GM21723 (cell line): ENCODE measurements around the gene SLC9A8.

Experiments used
- ATAC-seq: cut with Tn5 transposase; IDR thresholded peaks from one replicate; pipeline ENCODE4 v1.9.1; 2021; ENCODE audit warnings: mild to moderate bottlenecking, moderate library complexity; ENCODE audit not compliant: unreplicated experiment

The SLC9A8 gene

DNA sequence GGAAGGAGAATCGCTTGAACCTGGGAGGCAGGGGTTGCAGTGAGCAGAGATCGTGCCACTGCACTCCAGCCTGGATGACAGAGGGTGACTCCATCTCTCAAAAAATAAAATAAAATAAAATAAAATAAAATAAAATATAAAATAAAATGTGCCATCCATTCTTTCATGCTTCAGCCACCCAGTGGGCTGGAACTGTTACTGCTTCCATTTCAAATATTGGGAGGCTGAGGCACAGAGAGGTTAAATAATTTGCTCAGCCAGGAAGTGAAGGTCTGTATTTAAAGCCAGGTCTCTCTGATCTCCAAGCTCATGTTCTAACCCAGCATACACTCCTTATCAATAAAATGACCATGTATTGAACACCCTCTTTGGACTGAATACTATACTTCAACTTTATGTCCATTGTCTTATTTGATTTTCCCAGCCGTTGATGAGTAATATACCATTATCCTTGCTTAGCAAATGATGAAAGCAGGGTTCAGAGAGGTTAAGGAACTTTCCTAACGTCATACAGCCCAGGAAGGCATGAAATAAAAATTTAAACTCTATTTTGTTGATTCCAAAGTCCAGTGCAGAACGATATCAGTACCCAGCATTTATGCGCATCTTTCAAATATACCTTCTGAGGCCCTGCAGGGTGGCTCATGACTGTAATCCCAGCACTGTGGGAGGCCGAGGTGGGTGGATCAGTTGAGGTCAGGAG, 25.8 kb upstream of the SLC9A8 start:
- no peak for ATAC-seq

DNA sequence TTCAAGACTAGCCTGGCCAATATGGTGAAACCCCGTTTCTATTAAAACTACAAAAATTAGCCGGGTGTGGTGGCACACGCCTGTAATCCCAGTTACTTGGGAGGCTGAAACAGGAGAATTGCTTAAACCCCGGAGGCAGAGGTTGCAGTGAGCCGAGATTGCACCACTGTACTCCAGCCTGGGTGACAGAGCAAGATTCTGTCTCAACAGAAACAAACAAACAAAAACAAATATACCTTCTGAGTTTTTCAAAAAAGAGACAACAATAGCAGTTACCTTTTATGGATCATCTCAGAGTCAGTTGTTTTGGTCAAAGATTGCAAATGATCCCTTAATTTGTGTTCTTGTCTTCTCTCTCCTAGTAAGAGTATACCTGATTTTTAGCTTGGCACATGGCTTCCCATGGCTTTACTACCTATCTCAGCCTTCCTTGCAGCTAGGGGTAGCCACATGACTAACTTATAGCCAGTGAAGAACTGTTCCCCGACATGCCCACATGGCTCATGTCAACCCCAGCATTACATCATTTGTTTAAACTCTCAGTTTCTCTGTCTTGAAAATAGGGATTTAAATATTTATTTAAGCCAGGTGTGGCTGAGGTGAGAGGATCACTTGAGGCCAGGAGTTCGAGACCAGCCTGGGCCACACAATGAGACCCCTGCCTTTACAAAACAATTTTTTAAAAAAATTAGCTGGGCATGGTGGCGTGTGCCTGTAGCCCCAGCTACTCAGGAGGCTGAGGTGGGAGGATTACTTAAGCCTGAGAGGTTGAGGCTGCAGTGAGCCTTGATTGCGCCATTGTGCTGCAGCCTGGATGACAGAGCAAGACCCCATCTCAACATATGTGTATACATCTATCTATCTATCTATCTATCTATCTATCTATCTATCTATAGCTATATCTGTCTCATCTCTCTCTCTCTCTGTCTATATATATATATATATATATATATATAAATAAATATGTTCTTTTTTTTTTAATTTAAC, 25.0 kb upstream of the SLC9A8 start:
- no peak for ATAC-seq

DNA sequence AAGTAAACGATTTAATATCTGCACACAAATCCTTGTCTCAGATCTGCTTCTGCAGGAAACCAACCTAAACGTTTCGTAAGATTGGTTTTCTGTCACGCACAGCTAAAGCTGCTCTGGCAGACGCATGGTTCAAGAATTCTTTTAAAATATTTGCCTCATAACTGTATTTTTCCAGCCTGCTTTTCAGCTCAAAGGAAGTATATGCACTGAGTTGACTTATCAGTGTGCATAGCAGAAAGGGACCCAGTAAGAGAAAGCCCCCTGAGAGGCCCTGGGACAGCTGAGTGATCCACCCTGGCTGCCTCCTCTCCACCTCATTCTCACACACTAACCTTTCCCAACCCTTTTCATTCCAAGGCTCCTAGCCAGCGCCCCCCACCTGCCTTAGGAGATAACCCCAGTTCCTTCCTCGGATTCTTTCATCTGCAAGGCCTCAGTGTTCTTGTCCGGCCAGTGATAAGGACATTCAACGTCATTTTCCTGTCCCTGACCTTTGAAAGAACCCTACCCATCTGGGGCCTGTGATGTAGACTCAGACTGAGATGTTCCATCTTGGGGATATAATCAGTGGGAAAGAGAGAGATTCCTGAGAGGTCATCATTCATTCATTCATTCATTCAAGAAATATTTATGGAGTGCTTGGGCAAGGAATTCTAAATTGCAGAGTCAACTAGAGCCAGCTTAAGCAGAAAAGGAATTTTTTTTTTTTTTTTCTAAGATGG, 22.4 kb upstream of the SLC9A8 start:
- ATAC-seq: no peak

DNA sequence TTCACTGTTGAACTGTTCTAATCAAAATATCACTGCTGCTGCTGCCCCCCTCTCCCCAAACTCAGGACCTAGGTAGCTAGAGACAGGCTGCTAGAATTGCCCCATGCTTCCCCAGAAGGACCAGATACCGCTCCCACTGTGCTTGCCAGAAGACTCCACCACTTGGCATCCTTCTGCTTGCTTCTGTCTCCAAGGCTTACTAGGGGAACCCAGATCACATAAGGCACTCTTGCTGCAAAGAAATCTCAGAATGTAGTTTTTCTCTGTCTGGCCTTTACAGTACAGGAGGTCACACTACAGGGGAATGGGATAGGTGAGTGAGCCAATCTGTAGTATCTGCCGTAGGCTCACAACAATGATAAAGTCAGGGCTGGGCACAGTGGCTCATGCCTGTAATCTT, 21.5 kb upstream of the SLC9A8 start:
- ATAC-seq: no peak

DNA sequence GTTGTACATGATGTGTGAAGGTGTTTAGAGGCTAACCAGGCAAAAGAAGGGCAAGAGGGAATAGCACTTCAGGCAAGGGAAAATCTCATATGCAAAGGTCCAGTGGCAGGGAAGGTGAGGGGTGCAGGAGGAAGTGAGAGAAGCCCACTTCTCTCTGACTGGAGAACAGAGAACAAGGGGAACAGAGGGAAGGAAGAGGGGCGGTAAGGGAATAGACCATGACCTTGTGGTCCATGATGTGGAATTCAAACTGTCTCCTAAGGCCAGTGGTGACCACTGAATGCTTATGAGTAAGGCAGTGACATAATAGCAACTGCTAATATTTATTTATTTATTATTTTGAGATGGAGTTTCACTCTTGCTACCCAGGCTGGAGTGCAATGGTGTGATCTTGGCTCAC, 20.6 kb upstream of the SLC9A8 start:
- ATAC-seq: no peak

DNA sequence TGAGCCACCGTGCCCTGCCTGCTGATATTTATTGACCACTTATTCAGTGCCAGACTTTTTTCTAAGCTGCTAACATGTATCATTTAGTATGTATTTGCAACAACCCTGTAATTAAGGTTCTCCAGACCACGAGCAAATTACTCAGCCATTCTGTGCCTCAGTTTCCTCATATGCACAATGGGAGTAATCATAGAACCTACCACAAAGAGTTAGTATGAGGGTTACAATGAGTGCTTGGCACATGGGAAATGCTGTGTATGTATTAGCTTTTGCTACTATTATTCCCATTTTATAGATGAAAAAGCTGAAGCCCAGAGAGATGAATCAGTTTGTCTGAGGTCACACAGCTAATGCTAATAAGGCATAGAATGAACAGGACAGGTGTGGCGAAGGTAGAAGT, 20.0 kb upstream of the SLC9A8 start:
- ATAC-seq: no peak

DNA sequence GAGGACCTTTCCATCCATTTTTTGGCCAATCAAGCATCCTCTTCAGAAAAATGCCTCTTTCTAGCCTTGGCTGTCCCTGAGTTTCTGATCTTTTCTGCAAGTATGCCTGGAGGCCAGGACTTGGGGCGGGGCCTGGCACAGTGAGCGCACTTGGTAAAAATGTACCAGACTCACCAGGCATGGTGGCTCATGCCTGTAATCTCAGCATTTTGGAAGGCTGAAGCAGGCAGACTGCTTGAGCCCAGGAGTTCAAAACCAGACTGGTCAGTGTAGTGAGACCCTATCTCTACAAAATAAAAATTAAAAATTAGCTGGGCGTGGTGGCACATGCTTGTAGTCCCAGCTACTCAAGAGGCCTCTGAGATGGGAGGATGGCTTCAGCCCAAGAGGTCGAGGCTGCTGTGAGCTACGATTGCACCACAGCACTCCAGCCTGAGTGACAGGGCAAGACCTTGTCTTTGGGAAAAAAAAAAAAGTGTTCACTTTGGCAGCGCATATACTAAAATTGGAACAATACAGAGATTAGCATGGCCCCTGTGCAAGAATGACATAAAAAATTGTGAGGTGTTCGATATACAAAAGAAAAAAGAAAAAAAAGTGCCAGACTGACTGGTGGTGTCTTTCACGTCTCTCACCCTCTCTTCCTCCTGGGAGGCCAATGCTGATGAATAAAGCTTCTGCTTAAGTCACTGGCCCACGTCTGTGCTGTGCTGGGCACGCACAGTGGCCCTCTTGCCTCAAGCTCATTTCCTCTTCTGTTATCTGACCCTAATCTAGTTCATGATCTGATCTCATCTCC, 18.1 kb upstream of the SLC9A8 start:
- ATAC-seq: no peak

DNA sequence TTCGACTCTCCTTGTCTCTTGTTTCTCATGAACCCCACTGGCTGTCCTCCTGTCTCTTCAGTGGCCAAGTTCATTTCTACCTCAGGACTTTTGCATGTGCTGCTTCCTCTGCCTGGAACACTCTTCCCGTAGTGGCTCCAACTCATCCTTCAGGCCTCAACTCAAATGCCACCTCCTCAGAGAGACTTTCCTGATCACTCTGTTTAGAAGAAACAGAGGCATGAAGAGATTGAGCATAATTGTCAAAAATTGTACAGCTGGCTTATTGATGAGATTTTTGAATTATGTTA, 17.5 kb upstream of the SLC9A8 start:
- ATAC-seq: no peak

DNA sequence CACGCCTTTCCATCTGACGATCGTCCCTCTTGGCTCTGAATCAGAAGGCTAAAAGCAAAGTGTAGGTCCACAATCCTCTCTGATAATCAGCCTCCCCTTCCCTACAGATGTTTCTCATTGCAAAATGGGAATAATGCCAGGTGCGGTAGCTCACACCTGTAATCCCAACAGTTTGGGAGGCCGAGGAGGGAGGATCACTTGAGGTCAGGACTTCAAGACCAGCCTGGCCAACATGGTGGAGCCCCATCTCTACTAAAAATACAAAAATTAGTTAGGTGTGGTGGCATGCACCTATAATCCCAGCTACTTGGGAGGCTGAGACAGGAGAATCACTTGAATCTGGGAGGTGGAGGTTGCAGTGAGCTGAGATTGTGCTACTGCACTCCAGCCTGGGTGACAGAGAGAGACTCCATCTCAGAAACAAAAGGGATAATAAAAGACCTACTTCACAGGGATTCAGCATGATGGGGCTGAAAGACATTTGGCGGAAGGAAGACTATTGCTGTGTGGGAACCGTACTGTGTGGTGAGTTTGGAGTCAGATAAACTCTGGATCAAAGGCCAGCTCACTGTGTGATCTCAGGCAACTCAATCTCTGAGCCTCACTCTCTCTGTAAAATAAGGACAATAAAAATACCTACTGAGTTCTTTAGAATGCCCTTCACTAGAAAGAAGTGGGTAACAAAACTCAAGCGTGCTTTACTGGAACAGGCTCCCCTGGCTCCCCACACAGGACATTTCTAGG, 15.9 kb upstream of the SLC9A8 start:
- no peak for ATAC-seq

DNA sequence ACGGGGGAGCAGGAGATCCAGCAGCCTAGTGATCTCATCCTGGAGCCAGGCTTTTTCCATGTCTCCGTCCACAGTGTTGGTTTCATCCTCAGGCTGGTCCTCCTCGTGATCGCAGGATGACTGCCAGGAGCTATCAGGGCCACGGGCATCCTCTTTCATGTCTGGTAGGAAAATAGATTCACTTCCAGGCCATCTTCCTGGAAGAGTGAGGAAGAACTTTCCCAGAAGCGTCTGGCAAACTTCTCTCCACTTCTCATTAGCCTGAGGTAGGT, 15.3 kb upstream of the SLC9A8 start:
- ATAC-seq: no peak

DNA sequence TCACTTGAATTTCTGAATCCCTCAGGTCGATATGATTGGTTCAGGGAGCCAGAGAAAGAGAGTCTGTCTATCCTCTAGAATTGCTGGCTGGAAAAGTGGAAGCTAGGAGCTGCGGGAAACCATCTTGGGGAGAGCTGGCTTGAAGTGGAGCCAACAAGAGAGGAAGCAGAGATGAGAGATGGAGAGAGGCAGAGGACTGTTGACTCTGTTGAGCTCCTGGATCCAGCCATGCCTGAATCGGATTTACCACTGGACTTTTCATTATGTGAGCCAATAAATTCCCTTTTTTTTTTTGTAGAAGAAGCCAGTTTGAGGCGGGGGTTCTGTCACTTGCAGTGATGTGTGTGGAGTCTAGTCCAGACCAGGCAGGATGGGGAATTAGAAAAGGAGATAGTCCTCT, 13.9 kb upstream of the SLC9A8 start:
- no peak for ATAC-seq

DNA sequence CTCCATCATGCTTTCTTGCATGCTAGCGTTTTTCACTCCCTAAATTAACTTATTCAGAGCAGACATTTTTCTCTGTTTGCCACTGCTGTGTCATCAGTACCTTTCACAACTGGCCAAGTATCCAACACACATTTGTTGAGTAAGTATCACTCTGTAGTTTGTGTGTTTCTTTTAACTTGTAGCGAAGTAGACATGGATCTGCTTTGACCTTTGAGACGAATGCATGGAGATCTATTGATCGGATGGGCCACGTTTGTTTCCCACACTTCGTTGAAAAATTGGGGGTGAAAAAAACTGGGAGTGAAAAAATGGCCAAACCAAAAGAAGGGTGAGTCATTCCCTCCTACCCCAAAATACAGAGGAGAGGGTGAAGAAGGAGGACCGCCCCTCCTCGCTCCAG, 12.9 kb upstream of the SLC9A8 start:
- no peak for ATAC-seq

DNA sequence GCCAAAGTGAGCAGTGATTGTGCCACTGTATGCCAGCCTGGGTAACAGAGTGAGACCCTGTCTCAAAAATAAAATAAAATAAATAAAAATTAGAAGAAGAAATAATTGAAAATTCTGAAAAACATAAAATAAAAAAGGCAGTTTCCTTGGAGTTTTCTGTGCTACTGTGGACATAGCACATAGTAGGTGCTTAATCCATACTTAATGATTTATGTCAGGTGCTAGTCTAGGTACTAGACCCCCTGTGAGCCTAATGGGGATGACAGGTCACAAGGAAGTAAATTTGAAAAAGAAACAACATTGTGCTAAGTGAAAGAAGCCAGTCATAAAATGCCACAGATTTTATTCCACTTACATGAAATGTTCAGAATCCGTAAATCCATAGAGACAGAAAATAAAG, 9.2 kb upstream of the SLC9A8 start:
- ATAC-seq: no peak

DNA sequence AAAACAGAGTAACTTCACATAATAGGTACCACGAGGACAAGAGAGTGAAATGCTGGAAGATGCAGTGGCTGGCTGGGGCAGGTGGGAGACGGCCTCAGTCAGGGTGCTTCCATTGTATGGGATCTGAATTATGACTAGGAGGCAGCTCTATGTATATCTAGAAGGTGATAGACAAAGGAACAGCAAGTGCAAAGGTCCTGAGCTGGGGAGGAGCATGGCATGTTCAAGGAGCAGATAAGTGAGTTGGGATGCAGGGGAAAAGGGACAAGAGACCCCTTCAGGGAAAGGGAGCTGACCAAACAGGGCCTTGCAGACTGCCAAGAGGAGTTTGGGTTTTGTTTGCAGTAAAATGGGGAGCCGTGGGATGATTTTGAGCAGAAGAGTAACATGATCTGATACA, 8.3 kb upstream of the SLC9A8 start:
- no peak for ATAC-seq

DNA sequence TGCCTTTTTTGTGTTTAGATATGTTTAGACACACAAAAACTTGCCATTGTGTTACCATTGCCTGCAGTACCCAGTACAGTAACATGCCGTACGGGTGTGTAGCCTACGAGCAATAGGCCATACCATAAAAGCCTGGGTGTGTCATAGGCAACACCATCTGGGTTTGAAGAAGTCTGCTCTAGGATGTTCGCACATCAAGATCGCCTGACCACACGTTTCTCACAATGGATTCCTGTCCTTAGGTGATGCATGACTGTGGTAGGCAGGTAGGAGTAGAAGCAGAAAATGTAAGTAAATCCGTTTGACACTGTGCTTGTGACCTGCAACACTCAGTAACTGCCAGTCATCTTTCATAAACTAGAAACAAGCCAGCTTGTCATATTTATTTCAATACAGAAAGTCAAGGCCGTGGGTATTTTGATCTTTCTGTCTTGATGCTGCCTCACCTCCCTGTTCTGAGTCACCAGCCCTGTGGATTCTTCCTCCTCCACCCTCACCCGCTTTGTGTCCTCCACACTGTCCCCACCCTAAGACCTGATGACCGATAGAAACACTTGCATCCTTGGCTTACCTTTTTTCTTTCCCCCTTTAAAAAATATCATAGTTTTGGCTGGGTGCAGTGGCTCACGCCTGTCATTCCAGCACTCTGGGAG, 7.3 kb upstream of the SLC9A8 start:
- peak; percentile 31 for ATAC-seq

DNA sequence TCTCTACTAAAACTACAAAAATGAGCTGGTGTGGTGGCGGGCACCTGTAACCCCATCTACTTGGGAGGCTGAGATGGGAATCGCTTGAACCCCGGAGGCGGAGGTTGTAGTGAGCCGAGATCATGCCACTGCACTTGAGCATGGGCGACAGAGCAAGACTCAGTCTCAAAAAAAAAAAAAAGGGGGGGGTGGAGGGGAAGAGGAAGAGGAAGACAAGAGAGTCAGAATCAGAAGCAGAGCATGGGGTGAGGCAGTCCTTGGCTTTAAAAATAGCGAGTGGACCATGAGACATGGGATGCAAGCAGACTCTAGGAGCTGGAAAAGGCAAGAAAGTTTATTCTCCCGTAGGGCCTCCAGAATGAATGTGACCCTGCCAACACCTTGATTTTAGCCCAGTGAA, 3.9 kb upstream of the SLC9A8 start:
- ATAC-seq: no peak

DNA sequence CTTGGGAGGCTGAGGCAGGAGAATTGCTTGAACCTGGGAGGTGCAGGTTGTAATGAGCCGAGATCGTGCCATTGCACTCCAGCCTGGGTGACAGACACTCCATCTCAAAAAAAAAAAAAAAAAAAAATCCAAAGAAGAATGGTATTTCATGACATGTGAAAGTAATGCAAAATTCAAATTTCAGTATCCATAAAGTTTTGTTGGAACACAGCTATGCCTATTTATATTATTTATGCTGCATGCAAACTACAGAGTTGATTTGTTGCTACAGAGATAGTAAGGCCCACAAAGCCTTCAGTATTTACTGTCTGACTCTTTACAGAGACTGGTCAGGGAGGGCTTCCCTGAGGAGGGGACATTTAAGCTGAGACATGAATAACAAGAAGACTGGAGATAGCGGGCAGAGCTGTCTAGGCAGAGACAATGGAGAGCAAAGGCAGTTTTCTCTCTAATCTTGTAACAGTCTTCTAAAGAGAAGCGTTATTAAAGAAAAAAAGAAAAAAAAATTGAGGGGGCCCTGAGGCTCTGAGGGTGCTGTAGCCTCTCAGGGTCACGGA, 2.7 kb upstream of the SLC9A8 start:
- ATAC-seq: no peak

DNA sequence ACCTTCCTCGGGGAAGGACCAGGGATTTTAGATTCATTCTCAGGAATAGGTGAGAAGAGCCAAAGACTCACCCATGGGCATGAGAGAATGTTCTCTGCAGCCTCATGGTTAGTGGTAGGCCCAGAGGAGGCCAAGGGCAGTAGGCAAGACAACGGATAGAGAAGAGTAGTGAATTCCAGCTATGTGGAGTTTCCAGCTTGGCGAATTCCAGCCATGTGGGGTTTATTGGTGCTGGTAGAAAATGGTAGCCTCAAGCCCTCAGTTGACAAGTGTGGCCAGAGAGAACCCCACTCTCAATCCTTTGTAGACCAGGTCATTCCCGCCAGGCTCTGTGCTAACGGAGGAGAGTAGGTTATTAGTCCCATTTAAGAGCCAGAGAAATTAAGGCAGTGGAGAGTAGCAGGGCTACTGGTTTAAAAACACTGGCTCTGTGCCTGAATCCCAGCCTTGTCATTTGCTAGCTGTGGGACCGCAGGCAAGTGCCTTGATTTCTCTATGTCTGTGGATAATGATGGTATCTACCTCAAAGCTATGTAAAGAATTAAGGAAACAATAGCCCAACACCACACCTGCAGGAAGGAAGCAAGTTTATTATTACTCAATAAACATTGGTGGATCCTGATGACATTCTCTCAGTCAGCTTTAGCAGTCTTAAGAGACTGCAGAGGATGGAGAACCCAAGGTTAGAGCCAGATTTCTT, 2.0 kb upstream of the SLC9A8 start:
- ATAC-seq: no peak

DNA sequence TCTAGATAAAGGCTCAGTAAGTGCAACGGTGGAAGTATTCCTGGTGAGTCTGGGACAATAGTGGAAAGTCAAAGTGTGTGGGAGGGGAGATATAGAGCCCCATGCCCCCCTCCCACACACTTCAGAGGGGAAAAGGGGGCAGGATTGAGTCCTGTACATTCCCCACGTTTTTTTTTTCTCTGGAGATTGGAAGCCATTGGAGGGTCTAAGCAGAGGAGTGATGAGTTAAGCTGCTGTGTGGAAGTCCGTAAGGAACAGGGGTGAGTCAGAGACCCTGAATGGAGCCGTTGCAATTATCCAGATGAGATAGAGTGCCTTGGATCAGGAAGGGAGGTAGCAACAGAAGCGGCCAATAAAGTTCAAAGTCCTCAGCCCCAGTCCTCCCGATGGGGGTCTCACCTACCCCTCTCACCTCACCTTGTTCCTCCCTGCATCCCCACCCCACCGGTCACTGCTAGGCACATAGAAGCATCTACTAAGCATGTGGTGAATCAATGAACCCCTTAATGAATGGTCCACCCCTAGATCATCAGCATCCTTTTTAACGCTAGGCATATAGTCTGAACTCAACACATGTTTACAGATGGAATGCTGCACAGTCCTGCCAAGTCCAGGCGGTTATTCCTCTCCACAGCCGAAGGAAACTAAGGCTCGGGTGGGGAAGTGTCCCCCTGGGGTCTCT, 662 bp upstream of the SLC9A8 start:
- no peak for ATAC-seq
